Measurements from ENCODE around the gene SORCS1. TPM values are rescaled to one million over a fixed set of nuclear protein-coding genes. Genes with fewer than 3 reads are reported as not detected.

Gene SORCS1
- total and polyA plus RNA-seq, 9 donors = 0.05 to 2.4 (median 1.0) TPM

GRCh38 chr10:106836933-106837663, 327.4 kb downstream of the SORCS1 start:
- H3K27ac ChIP-seq = no peak overlapping the region
- TF ChIP-seq EP300 (IDR thresholded peaks at IDR 0.05) (no peak), POLR2A (IDR thresholded peaks at IDR 0.05) (no peak)
- intact Hi-C loops (cut with DNase I) = no loop called here
- H3K4me1 ChIP-seq (ENCODE audit: insufficient read depth) = no peaks in the 10 kb centered on the region
- H3K27me3 ChIP-seq = no peaks in the 10 kb centered on the region
- no peak overlapping the region for H3K4me3 ChIP-seq
- H3K9me3 ChIP-seq = no peaks in the 10 kb centered on the region
- no peaks in the 10 kb centered on the region for H3K36me3 ChIP-seq
- whole genome bisulfite sequencing, 3 donors = 44 to 49% (median 46%) methylated on average over 2 of the region's 2 CpGs
- DNase-seq = no peak

GRCh38 chr10:106832846-106833245, 331.7 kb downstream of the SORCS1 start:
- Histone ChIP-seq H3K9me3 (no peaks in the 10 kb centered on the region), H3K36me3 (no peaks in the 10 kb centered on the region), H3K27ac (no peak overlapping the region), H3K4me1 (ENCODE audit: insufficient read depth) (no peaks in the 10 kb centered on the region), H3K27me3 (no peaks in the 10 kb centered on the region), H3K4me3 (no peak overlapping the region)
- intact Hi-C loops (cut with DNase I) = no loop called here
- DNase-seq = no peak
- WGBS, 3 donors = 78 to 82% (median 80%) methylated on average over 1 of the region's 1 CpG
- TF ChIP-seq CTCF (IDR thresholded peaks at IDR 0.05) = no peak
- no peak for TF ChIP-seq POLR2A (IDR thresholded peaks at IDR 0.05)

- H3K9me3 ChIP-seq = no peaks in the 10 kb centered on the region
- 87 to 92% (median 92%) methylated on average over 8 of the region's 8 CpGs for WGBS, 3 donors
- TF ChIP-seq POLR2A (IDR thresholded peaks at IDR 0.05) (no peak), EP300 (IDR thresholded peaks at IDR 0.05) (no peak), CTCF (IDR thresholded peaks at IDR 0.05) (no peak)
- H3K4me3 ChIP-seq = no peak overlapping the region
- no peaks in the 10 kb centered on the region for H3K36me3 ChIP-seq
- intact Hi-C loops (cut with DNase I) = no loop called here
- H3K27ac ChIP-seq = no peak overlapping the region
- H3K27me3 ChIP-seq = no peaks in the 10 kb centered on the region
- no peak for DNase-seq
- no peaks in the 10 kb centered on the region for H3K4me1 ChIP-seq (ENCODE audit: insufficient read depth)
Measured at GRCh38 chr10:106830471-106830870, 334.0 kb downstream of the SORCS1 start.

- H3K27ac ChIP-seq = no peak overlapping the region
- H3K9me3 ChIP-seq = no peaks in the 10 kb centered on the region
- intact Hi-C loops (cut with DNase I) = no loop called here
- no peak for DNase-seq
- H3K27me3 ChIP-seq = no peaks in the 10 kb centered on the region
- WGBS, 3 donors = 91 to 95% (median 91%) methylated on average over 2 of the region's 2 CpGs
- TF ChIP-seq CTCF (IDR thresholded peaks at IDR 0.05) (no peak), EP300 (IDR thresholded peaks at IDR 0.05) (no peak), POLR2A (IDR thresholded peaks at IDR 0.05) (no peak)
- no peaks in the 10 kb centered on the region for H3K4me1 ChIP-seq (ENCODE audit: insufficient read depth)
- H3K36me3 ChIP-seq = no peaks in the 10 kb centered on the region
- H3K4me3 ChIP-seq = no peak overlapping the region
Measured at GRCh38 chr10:106830006-106830405, 334.5 kb downstream of the SORCS1 start.

GRCh38 chr10:106826716-106827115, 337.8 kb downstream of the SORCS1 start:
- H3K4me3 ChIP-seq = no peak overlapping the region
- intact Hi-C loops (cut with DNase I) = no loop called here
- H3K27ac ChIP-seq = no peak overlapping the region
- no peaks in the 10 kb centered on the region for H3K9me3 ChIP-seq
- 41 to 51% (median 42%) methylated on average over 1 of the region's 1 CpG for WGBS, 3 donors
- H3K36me3 ChIP-seq = no peaks in the 10 kb centered on the region
- no peaks in the 10 kb centered on the region for H3K27me3 ChIP-seq
- TF ChIP-seq EP300 (IDR thresholded peaks at IDR 0.05) = no peak
- no peak for TF ChIP-seq CTCF (IDR thresholded peaks at IDR 0.05)
- no peak for TF ChIP-seq POLR2A (IDR thresholded peaks at IDR 0.05)
- no peak for DNase-seq
- no peaks in the 10 kb centered on the region for H3K4me1 ChIP-seq (ENCODE audit: insufficient read depth)

Data from ovary (tissue), 9 donors.